Jurkat, Clone E6-1 (cell line): ENCODE results near the gene RHPN2. TPM values are rescaled to one million over a fixed set of nuclear protein-coding genes. Genes with fewer than 3 reads are reported as not detected.
A peak's percentile ranks its signal among the peaks of the same experiment; 100 is the strongest.

ENCODE experiments used
- DNase-seq: peaks from one replicate; pipeline ENCODE4 v3.0.0-alpha.2; 2011; ENCODE audit warnings: low read depth, low spot score
- H3K4me3 ChIP-seq: 2 replicates; pipeline ENCODE4 v1.5.1; 2011; ENCODE audit warnings: mild to moderate bottlenecking, low read length, control low read depth, moderate library complexity
- polyA plus RNA-seq: library from polyadenylated mRNA; unstranded; fragments of >200 nt; gene quantifications from one replicate; pipeline ENCODE4 v1.2.1, GENCODE V29; 2012; ENCODE audit warnings: missing spikeins; ENCODE audit not compliant: insufficient read length, insufficient read depth

RHPN2 gene
- polyA plus RNA-seq = 4.9 TPM

DNA sequence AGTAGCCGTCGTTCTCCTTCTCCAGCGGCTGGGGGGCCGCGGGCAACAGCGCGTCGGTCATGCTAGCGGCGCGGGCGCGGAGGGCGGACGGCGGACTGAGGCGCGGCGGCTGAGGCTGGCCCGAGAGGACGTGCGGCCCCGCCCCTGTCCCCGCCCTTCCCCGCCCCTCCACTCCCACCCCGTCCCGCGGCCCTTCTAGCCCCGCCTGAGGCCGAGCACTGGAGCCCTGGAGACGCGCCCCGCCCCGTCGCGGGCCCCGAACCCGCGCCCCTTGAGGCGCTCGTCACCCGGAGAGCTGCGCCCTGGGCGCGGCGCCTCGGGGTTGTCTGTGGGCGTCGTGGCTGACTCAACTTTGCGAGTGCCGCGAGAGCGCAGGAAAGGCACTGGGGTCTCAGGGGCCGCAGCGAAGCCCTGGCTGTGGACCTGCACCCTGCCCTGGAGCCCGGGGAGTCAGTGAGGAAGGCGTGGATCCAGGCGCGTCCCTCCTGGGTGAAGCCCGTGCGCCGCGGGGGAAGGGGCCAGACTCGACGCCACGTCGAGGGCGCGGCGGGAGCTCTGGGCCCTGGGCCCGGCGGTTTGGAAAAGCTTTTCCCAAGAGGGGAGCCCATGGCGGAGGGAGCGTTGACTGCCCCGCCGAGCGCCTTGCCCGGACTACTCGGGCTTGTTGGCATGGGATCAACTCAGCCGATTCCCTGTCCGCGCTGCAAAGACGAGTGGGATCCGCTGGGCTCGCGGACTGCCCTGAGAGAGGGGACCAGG lies at the start of gene RHPN2:
RHPN2 (minus strand) TSS at position 97 of the 759 bp plus-strand sequence; CDS start at position 61, 36 bp downstream.
- H3K4me3 ChIP-seq = peak within 1 kb of the TSS; percentile 33
- no peak for DNase-seq

DNA sequence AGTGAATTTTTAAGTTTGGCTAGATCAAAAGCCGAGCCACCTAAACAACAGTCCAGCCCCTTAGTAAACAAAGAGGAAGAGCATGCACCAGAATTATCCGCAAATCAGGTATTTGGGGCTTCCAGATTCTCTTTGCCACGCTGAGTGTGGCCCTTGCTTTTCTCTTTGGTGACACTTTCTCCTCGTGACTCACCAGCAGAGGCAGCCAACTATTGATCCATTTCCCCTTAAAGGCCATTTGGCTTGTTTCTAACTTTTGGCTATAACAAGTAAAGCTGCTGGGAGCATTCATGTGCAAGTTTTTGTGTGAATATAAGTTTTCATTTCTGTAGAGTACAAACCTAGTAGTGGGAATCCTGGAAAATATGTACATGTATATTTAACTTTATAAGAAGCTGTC lies 49.6 kb upstream of the RHPN2 start:
- no peak overlapping the region for H3K4me3 ChIP-seq
- DNase-seq = no peak

DNA sequence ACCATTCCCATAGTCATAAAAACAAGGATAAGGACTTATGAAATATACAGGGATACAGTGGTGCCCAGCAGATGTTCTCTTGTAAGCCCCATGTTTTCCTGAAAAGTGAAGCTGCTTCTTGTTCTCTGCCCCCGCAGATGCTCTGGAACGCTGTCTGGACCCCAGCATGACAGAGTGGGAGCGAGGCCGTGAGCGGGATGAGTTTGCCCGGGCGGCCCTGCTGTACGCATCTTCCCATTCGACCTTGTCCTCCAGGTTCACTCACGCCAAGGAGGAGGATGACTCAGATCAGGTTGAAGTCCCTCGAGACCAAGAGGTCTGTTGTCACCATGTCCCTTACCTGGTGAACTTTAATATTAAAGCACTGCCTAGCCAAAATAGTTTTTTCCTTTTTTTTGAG lies 46.9 kb upstream of the RHPN2 start:
- DNase-seq = no peak
- H3K4me3 ChIP-seq = no peak overlapping the region

DNA sequence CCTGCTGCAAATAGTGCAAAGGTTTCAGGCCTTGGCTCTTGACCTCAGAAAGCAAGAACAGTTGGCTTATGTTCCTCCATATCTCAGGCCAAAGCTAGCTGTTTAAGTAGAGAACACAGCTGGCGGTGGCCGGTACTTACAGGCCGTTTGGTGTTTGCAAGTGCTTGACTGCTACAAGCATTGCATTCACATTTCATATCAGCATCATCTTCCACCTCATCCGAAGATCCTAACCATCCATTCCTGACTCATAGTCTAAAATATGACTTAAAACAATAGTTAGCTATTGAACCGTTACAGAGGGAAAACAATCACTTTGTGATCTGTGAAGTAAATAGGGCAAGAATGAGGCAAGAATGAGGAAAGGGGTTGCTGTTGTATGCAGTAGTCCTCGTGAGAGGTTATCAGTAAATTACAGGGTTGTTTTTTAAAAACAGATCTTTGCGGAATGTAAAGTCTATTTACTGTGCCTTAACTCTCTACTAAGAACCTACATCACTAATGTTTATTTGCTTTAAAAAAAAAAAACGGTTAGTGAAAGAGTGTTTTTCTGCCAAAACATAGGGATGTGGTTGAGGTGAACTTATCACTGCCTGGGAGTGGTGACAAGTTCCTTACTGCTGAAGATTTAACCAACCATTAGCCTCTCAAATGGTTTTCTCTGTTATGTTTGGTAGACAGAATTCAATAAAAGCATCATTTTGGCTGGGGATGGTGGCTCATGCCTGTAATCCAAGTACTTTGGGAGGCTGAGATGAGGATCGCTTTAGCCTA lies 45.6 kb upstream of the RHPN2 start:
- DNase-seq = no peak
- H3K4me3 ChIP-seq = no peak overlapping the region

DNA sequence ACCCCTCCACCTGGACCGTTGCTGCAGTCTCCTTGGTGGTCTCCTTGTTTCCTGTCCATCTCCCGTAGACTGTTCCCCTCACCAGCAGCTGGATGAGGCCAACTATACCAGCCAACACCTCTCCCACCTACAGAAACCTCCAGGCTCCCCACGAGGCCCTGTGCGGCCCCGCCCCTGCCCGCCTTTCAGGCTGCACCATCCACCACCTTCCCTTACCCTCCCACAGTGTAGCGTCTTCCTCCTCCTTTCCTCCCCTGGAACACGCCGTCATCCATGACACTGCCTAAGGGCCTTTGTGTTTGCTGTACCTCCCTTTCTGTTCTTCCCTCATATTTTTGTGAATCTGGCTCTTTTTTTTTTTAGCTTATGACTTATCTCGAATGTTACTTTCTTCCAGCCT lies 43.5 kb upstream of the RHPN2 start:
- DNase-seq = no peak
- no peak overlapping the region for H3K4me3 ChIP-seq

DNA sequence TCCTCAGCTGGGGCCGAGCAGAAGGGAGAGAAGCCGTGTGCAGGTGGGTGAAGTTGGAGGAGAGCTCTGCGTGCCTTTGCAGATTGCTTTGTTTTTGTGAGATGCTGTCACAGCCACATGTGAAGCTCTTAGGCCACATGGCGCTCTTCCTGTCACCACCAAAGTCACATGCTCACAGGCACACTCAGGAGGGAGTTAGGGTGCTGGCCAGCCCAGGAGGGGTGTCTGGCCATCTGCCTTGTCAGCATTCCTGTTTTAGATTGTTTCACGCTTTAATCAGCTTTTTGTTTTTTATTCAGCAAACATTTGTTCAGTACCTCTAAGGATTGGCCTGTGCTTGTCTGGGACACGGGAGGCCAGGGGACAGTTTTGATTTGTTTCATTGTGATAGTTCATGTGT lies 38.2 kb upstream of the RHPN2 start:
- DNase-seq = no peak
- H3K4me3 ChIP-seq = no peak overlapping the region

DNA sequence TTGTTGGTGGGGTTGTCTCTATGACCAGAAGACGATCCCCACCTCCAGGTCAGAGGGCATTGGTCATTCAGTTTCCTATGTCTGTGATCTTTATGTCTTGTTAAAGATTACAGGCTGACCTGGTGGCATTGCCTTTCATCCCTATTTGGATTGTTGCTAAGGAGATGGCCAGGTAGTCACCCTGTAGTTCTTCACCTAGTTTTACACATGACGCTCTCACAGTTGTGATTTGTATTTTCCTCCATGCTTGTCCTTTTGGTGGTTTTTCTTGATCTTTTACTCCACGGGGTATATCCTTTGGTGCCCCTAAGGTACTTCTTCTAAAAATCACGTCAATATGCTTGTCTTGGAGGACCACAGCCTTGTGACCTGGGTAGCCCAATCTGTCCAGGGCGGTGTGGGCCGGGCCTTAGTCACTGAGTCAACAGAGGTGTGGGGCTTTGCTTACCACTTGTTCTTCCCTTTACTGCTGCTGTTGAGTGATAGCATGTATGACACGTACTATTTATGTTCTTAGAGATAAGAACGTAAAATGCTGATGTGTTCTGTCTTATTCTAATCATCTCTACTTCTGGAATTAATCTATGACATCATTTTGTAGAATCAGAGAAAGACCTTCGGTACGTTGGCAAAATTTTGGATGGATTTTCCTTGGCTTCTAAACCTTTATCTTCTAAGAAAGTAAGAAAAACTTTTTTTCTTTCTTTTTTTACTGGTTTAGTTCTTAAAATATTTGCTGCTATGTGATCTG lies 36.4 kb upstream of the RHPN2 start:
- DNase-seq = no peak
- no peak overlapping the region for H3K4me3 ChIP-seq

DNA sequence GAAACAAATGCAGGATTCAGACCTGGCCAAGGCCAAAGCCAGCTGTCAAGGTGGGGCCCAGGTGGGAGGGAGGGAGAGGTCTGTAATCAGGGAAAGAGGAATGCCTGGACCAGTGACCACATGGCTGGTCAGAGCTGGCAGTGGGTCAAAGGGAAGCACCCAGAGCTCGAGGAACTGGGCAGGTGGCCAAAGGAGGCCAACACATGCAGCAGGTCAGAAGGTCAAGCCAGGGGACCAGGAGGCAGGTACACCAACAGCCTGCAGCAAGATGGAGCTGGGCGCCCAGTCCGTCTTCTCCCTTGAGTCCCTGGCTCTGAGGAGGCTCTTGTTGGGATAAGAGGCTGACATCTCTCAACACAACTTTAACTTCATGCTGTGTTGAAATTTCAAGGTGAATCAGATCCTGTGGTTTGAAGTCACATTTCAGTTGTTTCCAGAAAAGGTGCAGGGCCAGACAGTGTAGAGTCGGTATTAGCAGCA lies 33.4 kb upstream of the RHPN2 start:
- H3K4me3 ChIP-seq = no peak overlapping the region
- DNase-seq = no peak

DNA sequence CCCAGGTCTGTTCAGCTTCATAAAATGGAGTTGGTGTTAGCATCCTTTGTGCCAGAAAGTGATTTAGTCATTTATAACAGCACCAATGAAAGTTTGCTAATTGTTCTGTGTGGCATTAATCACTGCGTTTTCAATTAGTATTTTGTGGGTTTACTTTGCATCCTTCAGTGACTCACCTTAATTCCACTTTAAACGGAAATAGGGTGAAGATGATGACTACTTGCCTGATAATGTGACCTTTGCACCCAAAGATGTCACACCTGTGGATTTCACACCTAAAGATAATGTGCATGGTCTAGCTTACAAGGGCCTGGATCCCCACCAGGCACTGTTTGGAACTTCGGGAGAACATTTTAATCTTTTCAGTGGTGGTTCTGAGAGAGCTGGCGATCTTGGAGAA lies 31.3 kb upstream of the RHPN2 start:
- H3K4me3 ChIP-seq = no peak overlapping the region
- DNase-seq = no peak

DNA sequence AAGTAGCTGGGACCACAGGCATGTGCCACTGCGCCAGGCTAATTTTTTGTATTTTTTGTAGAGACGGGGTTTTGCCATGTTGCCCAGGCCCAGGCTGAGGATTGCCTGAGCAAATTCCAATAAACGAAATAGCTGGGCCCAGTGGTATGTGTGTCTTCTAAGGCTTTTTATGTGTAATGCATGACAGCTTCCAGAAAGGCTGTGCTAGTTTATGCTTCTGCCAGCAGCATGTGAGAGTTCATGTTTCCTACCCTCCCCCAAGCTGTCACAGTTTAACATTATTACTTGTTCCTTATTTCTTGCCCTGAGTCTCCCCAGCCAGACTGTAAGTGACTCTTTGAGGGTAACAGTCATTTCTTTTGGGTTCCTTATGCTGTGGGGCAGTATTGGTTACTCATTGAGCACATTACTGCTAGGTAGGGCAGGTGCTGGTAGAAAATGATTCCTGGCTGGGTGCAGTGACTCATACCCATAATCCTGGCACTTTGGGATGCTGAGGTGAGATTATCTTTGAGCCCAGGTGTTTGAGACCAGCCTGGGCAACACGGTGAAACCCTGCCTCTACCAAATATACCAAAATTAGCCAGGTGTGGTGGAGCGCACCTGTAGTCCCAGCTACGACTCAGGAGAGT lies 29.9 kb upstream of the RHPN2 start:
- no peak overlapping the region for H3K4me3 ChIP-seq
- DNase-seq = no peak

DNA sequence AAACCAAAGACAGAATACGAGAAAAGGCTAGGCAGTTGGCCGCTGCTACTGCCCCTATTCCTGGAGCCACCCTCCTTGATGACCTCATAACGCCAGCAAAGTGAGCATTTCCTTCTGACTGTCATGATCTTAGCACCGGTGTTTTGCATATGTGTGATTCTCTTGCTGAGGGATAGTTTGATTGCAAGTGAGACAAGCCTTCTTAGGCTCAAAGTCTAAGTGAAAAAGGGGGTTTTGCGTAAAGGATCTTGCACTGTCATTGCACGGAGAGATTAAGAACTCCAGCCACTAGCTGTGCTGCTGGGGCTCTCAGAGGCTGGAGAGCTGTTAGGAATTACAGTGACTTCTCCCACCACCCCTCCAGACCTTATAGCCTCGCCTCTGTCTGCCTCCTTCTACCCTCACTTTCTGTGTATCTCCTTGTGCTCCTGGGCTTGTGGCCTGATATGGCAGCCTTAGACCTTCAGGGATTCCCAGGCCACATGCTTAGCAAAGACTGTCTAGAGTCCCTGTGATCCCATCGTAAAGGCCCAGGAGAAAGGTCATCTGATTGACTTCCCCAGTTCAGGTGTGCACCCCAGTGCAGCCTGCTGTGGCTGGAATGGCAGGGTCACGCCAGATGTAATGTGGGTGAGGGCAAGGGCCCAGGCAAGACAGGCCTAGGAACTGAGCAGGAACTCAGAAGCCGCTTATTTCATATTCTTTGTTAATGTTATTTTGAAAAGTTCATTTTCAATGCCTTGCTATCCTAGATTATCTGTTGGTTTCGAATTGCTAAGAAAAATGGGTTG lies 28.9 kb upstream of the RHPN2 start:
- no peak for DNase-seq
- no peak overlapping the region for H3K4me3 ChIP-seq

DNA sequence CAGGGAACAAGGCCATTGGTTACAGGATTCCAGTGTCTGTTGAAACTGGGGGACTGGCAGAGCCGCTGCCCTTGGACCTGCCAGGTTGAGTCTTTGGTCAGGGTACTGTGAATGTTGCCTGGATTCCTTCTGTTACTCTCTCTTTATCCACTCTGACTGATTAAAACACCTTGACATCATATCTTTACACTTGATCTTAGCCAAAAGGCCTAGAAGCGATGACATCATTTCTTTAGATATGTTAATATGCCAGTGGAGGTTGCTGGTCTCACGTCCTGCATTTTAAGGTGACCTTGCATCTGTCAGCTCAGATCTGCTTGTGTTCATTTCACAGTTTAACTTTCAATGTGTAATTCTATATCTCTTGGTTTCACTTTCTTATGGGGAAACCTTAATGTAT lies 25.5 kb upstream of the RHPN2 start:
- no peak overlapping the region for H3K4me3 ChIP-seq

DNA sequence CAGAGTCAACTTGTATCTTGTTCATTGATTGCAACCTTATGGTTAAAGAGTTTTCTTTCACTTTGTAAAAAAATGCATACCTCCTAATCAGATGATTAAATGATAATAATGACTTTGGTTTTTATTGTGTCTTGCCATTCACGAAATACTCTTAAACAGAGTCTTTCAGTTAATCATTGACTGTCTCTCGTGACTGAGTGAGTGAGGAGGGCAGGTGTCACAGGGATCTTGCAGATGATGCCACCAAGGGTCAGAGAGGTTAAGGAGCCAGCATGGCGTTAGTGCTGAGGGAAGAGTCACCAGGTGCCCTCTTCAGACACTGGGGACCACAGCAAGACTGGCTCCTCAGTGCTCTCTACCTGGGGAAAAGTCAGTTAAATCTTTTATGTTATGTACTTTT lies 24.3 kb upstream of the RHPN2 start:
- DNase-seq = no peak
- H3K4me3 ChIP-seq = no peak overlapping the region

More for the DNA sequence above, 25.5 kb upstream of the RHPN2 start:
- no peak for DNase-seq

DNA sequence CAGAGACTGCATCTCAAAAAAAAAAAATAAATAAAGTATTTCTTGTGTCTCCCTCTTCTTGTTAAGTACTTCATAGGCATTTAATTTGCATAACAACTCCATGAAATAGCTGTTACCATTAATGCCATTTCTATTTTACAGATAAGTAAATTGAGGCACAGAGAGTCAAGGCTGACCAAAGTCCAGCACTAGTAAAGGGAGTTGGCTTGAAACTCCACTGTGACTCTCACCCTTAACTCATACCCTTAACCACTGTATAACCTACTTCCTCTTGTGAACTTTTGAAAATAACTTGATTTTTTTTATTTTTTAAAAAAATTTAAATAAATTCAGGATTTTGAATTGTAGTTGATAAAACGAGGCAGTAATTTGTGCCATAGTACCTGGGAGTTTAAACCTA lies 22.3 kb upstream of the RHPN2 start:
- H3K4me3 ChIP-seq = no peak overlapping the region

DNA sequence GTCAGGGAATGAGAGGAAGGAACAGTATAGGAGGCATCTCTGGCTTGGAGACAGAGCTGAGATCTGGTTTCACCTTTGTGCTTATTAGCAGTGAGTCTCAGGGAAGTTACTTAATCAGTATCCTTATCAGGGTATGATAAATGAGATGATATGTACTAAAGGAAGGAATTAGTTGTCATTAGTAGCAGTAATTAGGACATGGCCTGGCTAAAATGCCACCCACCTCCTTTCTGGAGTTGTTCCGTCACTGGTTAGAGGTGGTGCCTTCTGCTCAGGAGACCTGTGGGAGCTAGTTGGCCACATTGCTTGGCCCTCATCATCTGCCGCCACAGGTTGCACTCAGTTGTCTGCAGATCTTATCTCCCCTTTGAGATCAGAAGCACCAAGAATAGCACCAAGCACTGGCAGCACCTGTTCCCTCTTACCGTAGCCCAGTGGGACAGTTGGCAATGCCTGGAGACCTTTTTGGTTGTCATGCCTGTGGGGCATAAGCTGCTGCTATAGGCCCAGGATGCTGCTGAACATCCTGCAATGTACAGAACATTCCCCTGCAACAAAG lies 21.0 kb upstream of the RHPN2 start:
- DNase-seq = peak; percentile 37
- no peak overlapping the region for H3K4me3 ChIP-seq

More for the DNA sequence above, 22.3 kb upstream of the RHPN2 start:
- no peak for DNase-seq

DNA sequence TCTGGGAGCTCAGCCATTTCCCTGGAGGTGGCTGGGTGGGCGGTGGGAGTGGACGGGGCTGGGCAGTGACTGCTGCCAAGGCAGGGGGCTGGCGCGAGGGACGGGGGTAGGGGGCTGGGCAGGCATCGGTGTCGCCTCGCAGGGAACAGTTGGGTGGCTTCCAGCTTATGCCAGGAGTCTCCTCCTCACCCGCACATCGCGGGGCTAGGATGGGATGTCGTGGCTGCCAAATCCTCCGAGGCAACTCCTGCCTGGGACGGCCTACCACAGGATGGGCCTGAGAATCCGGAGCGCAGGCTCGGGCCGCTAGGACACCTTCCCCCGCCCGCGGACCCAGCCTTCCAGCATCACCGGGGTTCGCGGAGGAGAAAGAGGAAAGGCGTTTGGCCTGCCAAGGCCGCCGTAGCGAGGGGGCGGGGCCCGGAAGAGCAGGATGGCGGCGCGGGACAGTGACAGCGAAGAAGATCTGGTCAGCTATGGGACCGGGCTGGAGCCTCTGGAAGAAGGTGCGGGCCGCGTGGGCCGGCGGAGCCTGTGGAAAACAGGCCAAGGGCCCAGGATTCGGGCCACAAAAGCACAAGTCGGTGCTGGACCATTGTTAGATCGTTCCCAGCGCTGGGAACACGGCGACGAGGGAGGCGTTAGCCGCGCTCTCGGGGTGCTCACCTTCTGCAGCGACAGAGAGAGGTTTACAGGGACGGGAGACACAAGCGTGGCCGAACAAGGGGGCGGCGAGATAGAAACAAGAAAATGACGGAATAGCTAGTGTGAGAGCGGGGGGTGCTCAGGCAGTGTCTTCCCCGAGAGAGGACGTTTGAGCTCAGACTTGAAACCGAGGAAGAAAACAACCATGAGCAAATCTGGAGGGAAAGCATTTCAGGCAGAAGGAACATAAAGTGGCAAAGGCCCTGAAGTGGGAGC lies 16.3 kb upstream of the RHPN2 start, which contains the start of gene GPATCH1:
GPATCH1 (plus strand) TSS at position 421 of the 921 bp plus-strand sequence; CDS start at position 434, 13 bp downstream.
- peak; percentile 53 for DNase-seq
- H3K4me3 ChIP-seq = peak within 1 kb of the TSS; percentile 98

DNA sequence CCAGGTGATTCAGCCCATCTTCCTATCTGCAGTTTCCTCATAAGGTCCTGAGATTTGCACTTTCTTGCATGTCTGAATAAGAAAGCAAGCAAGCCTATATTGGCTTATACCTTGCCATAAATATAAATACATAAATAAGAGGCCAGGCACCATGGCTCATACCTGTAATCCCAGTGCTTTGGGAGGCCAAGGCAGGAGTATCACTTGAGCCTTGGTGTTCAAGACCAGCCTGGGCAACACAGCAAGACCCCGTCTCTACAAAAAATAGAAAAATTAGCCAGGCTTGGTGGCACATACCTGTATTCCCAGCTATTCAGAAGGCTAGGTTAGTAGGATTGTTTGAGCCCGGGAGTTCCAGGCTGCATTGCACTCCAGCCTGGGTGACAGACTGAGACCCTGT lies 10.8 kb upstream of the RHPN2 start:
- H3K4me3 ChIP-seq = no peak overlapping the region
- DNase-seq = no peak
